RWPE2 (cell line): ENCODE results near the gene TRIM56.
A peak's percentile ranks its signal among the peaks of the same experiment; 100 is the strongest.
"Not testable (repeated sequence)": the region's sequence is repeated elsewhere in the genome, so short reads cannot be mapped to it uniquely, and the experiment has no call there.

ENCODE experiments used
- ATAC-seq: fragments of 200-7000 bp; cut with Tn5 transposase; 3 replicates; pipeline ENCODE4 v1.9.1; 2021; ENCODE audit warnings: low read depth
- DNase-seq: peaks from one replicate; pipeline ENCODE4 v3.0.0-alpha.2; 2020; ENCODE audit warnings: low spot score
- H3K27ac ChIP-seq: fragments of 450-650 bp; 2 replicates; pipeline ENCODE4 v1.5.1; 2017; ENCODE audit warnings: mild to moderate bottlenecking; ENCODE audit not compliant: poor library complexity, severe bottlenecking
- H3K27me3 ChIP-seq: fragments of 250-450 bp; sonication (Bioruptor Pico); 2 replicates; pipeline ENCODE4 v1.5.1; 2021; ENCODE audit warnings: mild to moderate bottlenecking, moderate library complexity; ENCODE audit not compliant: insufficient read depth, poor library complexity, severe bottlenecking
- H3K36me3 ChIP-seq: fragments of 250-450 bp; sonication (Bioruptor Pico); 2 replicates; pipeline ENCODE4 v1.5.1; 2020; ENCODE audit warnings: low read depth, mild to moderate bottlenecking, moderate library complexity
- H3K4me1 ChIP-seq: fragments of 250-450 bp; sonication (Bioruptor Pico); 2 replicates; pipeline ENCODE4 v1.5.1; 2021; ENCODE audit warnings: mild to moderate bottlenecking, moderate library complexity; ENCODE audit not compliant: insufficient read depth, poor library complexity, severe bottlenecking
- H3K4me3 ChIP-seq: fragments of 250-450 bp; sonication (Bioruptor Pico); 2 replicates; pipeline ENCODE4 v1.5.1; 2021; ENCODE audit warnings: mild to moderate bottlenecking, moderate library complexity; ENCODE audit not compliant: severe bottlenecking
- H3K9me3 ChIP-seq: fragments of 250-450 bp; sonication (Bioruptor Pico); 2 replicates; pipeline ENCODE4 v1.5.1; 2021; ENCODE audit warnings: mild to moderate bottlenecking, moderate library complexity; ENCODE audit not compliant: severe bottlenecking
- TF ChIP-seq, protein P1 (sequence below): fragments of 450-650 bp; IDR thresholded peaks from one replicate; pipeline ENCODE4 v1.5.1; 2017; ENCODE audit warnings: mild to moderate bottlenecking, moderate library complexity; ENCODE audit not compliant: poor library complexity, severe bottlenecking

Gene TRIM56, protein sequence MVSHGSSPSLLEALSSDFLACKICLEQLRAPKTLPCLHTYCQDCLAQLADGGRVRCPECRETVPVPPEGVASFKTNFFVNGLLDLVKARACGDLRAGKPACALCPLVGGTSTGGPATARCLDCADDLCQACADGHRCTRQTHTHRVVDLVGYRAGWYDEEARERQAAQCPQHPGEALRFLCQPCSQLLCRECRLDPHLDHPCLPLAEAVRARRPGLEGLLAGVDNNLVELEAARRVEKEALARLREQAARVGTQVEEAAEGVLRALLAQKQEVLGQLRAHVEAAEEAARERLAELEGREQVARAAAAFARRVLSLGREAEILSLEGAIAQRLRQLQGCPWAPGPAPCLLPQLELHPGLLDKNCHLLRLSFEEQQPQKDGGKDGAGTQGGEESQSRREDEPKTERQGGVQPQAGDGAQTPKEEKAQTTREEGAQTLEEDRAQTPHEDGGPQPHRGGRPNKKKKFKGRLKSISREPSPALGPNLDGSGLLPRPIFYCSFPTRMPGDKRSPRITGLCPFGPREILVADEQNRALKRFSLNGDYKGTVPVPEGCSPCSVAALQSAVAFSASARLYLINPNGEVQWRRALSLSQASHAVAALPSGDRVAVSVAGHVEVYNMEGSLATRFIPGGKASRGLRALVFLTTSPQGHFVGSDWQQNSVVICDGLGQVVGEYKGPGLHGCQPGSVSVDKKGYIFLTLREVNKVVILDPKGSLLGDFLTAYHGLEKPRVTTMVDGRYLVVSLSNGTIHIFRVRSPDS

GRCh38 chr7:101085162-101085964 lies at the start of gene TRIM56:
TSS of gene TRIM56 (plus strand) at chr7:101085481. CDS start at chr7:101087313, 1,832 bp downstream.
- Histone ChIP-seq H3K27me3 (no peaks in the 10 kb centered on the region), H3K9me3 (no peaks in the 10 kb centered on the region), H3K4me3 (peak within 1 kb of the TSS; percentile 57), H3K27ac (peak within 1 kb of the TSS; percentile 95), H3K36me3 (peaks cover 37% of the 10 kb centered on the region), H3K4me1 (peaks cover 11% of the 10 kb centered on the region)
- TF ChIP-seq, protein P1, sequence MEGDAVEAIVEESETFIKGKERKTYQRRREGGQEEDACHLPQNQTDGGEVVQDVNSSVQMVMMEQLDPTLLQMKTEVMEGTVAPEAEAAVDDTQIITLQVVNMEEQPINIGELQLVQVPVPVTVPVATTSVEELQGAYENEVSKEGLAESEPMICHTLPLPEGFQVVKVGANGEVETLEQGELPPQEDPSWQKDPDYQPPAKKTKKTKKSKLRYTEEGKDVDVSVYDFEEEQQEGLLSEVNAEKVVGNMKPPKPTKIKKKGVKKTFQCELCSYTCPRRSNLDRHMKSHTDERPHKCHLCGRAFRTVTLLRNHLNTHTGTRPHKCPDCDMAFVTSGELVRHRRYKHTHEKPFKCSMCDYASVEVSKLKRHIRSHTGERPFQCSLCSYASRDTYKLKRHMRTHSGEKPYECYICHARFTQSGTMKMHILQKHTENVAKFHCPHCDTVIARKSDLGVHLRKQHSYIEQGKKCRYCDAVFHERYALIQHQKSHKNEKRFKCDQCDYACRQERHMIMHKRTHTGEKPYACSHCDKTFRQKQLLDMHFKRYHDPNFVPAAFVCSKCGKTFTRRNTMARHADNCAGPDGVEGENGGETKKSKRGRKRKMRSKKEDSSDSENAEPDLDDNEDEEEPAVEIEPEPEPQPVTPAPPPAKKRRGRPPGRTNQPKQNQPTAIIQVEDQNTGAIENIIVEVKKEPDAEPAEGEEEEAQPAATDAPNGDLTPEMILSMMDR, result no peak
- DNase-seq (peak; percentile 97), ATAC-seq (peak; percentile 87)

GRCh38 chr7:101035941-101036340 lies 49.3 kb upstream of the TRIM56 start:
- no peak for DNase-seq
- no peaks in the 10 kb centered on the region for H3K36me3 ChIP-seq
- TF ChIP-seq, protein P1, result no peak
- H3K27me3 ChIP-seq, result no peaks in the 10 kb centered on the region
- H3K4me3 ChIP-seq, result no peak overlapping the region
- H3K4me1 ChIP-seq, result no peaks in the 10 kb centered on the region
- no peaks in the 10 kb centered on the region for H3K9me3 ChIP-seq
- H3K27ac ChIP-seq, result no peak overlapping the region
- ATAC-seq, result no peak

DNA sequence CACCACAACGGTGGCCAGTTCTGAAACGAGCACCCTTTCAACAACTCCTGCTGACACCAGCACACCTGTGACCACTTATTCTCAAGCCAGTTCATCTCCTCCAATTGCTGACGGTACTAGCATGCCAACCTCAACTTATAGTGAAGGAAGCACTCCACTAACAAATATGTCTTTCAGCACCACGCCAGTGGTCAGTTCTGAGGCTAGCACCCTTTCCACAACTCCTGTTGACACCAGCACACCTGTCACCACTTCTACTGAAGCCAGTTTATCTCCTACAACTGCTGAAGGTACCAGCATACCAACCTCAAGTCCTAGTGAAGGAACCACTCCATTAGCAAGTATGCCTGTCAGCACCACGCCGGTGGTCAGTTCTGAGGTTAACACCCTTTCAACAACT lies 44.0 kb upstream of the TRIM56 start:
- H3K9me3 ChIP-seq, H3K27ac ChIP-seq, ATAC-seq, H3K36me3 ChIP-seq, H3K27me3 ChIP-seq, H3K4me3 ChIP-seq, DNase-seq, H3K4me1 ChIP-seq: not testable (repeated sequence)

DNA sequence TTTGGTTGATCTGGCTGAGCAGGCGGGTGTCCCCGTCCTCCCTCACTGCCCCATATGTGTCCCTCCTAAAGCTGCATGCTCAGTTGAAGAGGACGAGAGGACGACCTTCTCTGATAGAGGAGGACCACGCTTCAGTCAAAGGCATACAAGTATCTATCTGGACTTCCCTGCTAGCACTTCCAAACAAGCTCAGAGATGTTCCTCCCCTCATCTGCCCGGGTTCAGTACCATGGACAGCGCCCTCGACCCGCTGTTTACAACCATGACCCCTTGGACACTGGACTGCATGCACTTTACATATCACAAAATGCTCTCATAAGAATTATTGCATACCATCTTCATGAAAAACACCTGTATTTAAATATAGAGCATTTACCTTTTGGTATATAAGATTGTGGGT lies 26.9 kb upstream of the TRIM56 start:
- no peaks in the 10 kb centered on the region for H3K4me1 ChIP-seq
- no peak for DNase-seq
- H3K36me3 ChIP-seq, result no peaks in the 10 kb centered on the region
- H3K27ac ChIP-seq, result no peak overlapping the region
- H3K9me3 ChIP-seq, result peaks cover 2% of the 10 kb centered on the region
- peaks cover 35% of the 10 kb centered on the region for H3K27me3 ChIP-seq
- no peak for ATAC-seq
- H3K4me3 ChIP-seq, result no peak overlapping the region
- TF ChIP-seq, protein P1, result no peak

GRCh38 chr7:101059620-101059942 lies 25.7 kb upstream of the TRIM56 start:
- ATAC-seq (peak; percentile 17; the same call in 1 of the 3 replicates), DNase-seq (no peak)
- TF ChIP-seq, protein P1, result peak; percentile 74
- Histone ChIP-seq H3K4me3 (no peak overlapping the region), H3K4me1 (no peaks in the 10 kb centered on the region), H3K27ac (no peak overlapping the region), H3K36me3 (no peaks in the 10 kb centered on the region), H3K27me3 (peaks cover 27% of the 10 kb centered on the region), H3K9me3 (peaks cover 2% of the 10 kb centered on the region)
